MM.1S (cell line): ENCODE data around the gene MMP24.

Experiments
- EZH2 ChIP-seq: fragments of 300-600 bp; sonication (generic); optimal IDR thresholded peaks from 2 replicates; pipeline ENCODE3; 2017; ENCODE audit warnings: low read depth, mild to moderate bottlenecking, antibody characterized with exemption, low read length, mixed read lengths
- TF ChIP-seq, protein P1 (sequence below): fragments of 300-600 bp; sonication (generic); IDR thresholded peaks from 2 replicates; pipeline ENCODE4 v1.5.1; 2016; ENCODE audit warnings: antibody characterized with exemption, low read length, mixed read lengths

DNA sequence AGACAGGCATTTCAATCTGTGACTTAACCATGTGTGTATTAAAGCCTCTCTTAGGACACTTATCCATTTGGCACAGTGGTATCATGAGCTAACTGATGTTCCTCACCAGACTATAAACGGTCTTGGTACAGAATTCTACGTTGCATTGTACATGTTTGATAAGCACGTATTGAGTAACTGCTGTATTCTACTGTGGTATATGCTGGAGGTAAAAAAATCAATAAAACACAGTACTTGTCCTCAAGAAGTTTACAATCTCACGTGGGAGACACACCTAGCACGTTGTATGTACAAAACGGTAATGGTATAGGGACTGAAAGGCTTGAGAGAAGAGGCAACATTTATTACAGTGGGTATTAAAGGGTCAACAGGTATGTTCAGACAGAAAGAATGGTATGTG is 98.9 kb downstream of the MMP24 start:
- TF ChIP-seq, protein P1, sequence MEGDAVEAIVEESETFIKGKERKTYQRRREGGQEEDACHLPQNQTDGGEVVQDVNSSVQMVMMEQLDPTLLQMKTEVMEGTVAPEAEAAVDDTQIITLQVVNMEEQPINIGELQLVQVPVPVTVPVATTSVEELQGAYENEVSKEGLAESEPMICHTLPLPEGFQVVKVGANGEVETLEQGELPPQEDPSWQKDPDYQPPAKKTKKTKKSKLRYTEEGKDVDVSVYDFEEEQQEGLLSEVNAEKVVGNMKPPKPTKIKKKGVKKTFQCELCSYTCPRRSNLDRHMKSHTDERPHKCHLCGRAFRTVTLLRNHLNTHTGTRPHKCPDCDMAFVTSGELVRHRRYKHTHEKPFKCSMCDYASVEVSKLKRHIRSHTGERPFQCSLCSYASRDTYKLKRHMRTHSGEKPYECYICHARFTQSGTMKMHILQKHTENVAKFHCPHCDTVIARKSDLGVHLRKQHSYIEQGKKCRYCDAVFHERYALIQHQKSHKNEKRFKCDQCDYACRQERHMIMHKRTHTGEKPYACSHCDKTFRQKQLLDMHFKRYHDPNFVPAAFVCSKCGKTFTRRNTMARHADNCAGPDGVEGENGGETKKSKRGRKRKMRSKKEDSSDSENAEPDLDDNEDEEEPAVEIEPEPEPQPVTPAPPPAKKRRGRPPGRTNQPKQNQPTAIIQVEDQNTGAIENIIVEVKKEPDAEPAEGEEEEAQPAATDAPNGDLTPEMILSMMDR = no peak
- no peak for TF ChIP-seq EZH2
